Neutrophil (primary cell): Measurements from ENCODE around the gene SEZ6L2.

ENCODE experiments used
- H3K27ac ChIP-seq: fragments of 200-600 bp; sonication (generic); 2 replicates; pipeline ENCODE4 v1.5.1; 2016; ENCODE audit warnings: mild to moderate bottlenecking, moderate library complexity
- H3K27me3 ChIP-seq: fragments of 200-600 bp; sonication (generic); 2 replicates; pipeline ENCODE4 v1.6.0; 2016; ENCODE audit warnings: mild to moderate bottlenecking
- H3K36me3 ChIP-seq: fragments of 200-600 bp; sonication (generic); 2 replicates; pipeline ENCODE4 v1.5.1; 2017
- H3K4me1 ChIP-seq, 2 experiments: fragments of 200-600 bp in 1 of 2; sonication (generic) in 1 of 2; 1 replicate in 1 of 2; 2 replicates in 1 of 2; pipeline versions ENCODE4 v1.5.1 to v1.6.1; 2013 to 2016; ENCODE audit warnings: low read depth in 1 of 2, low read length in 1 of 2, mild to moderate bottlenecking in 1 of 2, moderate library complexity in 1 of 2; ENCODE audit not compliant: control insufficient read depth in 1 of 2, insufficient read depth in 1 of 2
- H3K4me3 ChIP-seq, 2 experiments: fragments of 200-600 bp in 1 of 2; sonication (generic) in 1 of 2; 1 replicate in 1 of 2; 2 replicates in 1 of 2; pipeline ENCODE4 v1.5.1; 2013 to 2016; ENCODE audit warnings: low read depth in 1 of 2, low read length in 1 of 2, mild to moderate bottlenecking in 1 of 2, moderate library complexity in 1 of 2
- H3K9me3 ChIP-seq: fragments of 200-600 bp; sonication (generic); 2 replicates; pipeline ENCODE4 v1.5.1; 2016
- TF ChIP-seq, protein P1 (sequence below): fragments of 200-600 bp; sonication (generic); IDR thresholded peaks from 2 replicates; pipeline ENCODE4 v1.5.1; 2016; ENCODE audit warnings: antibody characterized with exemption

Gene SEZ6L2

GRCh38 chr16:29922326-29922725, 23.0 kb upstream of the SEZ6L2 start:
- no peaks in the 10 kb centered on the region for H3K27me3 ChIP-seq
- H3K36me3 ChIP-seq = peaks cover 62% of the 10 kb centered on the region
- H3K27ac ChIP-seq = no peak overlapping the region
- H3K4me1 ChIP-seq = peaks cover 23% of the 10 kb centered on the region in 2 experiments
- no peaks in the 10 kb centered on the region for H3K9me3 ChIP-seq
- TF ChIP-seq, protein P1, sequence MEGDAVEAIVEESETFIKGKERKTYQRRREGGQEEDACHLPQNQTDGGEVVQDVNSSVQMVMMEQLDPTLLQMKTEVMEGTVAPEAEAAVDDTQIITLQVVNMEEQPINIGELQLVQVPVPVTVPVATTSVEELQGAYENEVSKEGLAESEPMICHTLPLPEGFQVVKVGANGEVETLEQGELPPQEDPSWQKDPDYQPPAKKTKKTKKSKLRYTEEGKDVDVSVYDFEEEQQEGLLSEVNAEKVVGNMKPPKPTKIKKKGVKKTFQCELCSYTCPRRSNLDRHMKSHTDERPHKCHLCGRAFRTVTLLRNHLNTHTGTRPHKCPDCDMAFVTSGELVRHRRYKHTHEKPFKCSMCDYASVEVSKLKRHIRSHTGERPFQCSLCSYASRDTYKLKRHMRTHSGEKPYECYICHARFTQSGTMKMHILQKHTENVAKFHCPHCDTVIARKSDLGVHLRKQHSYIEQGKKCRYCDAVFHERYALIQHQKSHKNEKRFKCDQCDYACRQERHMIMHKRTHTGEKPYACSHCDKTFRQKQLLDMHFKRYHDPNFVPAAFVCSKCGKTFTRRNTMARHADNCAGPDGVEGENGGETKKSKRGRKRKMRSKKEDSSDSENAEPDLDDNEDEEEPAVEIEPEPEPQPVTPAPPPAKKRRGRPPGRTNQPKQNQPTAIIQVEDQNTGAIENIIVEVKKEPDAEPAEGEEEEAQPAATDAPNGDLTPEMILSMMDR = no peak
- no peak overlapping the region for H3K4me3 ChIP-seq

GRCh38 chr16:29921034-29921385, 21.7 kb upstream of the SEZ6L2 start:
- Histone ChIP-seq H3K9me3 (no peaks in the 10 kb centered on the region), H3K4me3 (no peak overlapping the region), H3K4me1 (peaks cover 12 to 13% of the 10 kb centered on the region in 2 experiments), H3K36me3 (peaks cover 72% of the 10 kb centered on the region), H3K27me3 (no peaks in the 10 kb centered on the region), H3K27ac (no peak overlapping the region)
- TF ChIP-seq, protein P1 = no peak

DNA sequence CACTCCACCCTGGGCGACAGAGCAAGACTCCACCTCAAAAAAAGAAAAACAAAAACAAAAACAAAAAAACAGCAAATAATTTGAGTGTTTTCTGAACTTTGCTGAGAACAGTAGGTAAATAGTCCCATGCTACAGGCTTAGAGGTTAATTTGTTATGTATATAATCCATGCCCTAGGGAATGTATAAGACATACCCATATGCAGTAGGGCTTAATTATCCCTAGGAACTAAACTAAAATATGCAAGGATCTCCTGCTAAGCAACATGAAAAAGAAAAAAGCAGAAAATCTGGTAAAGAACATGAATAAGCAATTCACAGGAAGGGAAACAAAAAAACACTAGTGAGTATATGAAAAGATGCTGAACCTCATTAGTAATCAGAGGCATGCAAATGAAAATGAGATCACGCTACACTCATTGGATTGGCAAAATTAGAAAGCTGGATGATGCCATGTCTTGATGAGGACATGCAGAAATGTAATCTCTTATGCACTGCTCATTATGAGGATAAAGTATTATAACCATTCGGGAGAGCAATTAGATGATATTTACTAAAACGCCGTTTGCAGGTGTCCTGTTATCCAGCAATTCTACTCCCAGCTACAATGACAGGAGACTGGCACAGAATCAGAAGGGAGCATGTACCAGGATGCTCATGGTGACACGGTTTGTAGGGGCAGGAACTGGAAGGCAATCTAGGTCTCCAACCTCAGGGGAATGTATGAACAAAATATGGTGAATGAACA, 21.1 kb upstream of the SEZ6L2 start:
- Histone ChIP-seq H3K27ac (no peak overlapping the region), H3K4me3 (no peak overlapping the region), H3K27me3 (no peaks in the 10 kb centered on the region), H3K4me1 (peaks cover 10 to 12% of the 10 kb centered on the region in 2 experiments), H3K9me3 (no peaks in the 10 kb centered on the region), H3K36me3 (peaks cover 72% of the 10 kb centered on the region)
- TF ChIP-seq, protein P1 = no peak

- peaks cover 78% of the 10 kb centered on the region for H3K36me3 ChIP-seq
- H3K27ac ChIP-seq = no peak overlapping the region
- H3K4me3 ChIP-seq = no peak overlapping the region
- no peaks in the 10 kb centered on the region for H3K27me3 ChIP-seq
- no peaks in the 10 kb centered on the region for H3K9me3 ChIP-seq
- TF ChIP-seq, protein P1 = no peak
- H3K4me1 ChIP-seq = no peaks in the 10 kb centered on the region
These were observed 17.6 kb upstream of the SEZ6L2 start for GRCh38 chr16:29916979-29917378.

DNA sequence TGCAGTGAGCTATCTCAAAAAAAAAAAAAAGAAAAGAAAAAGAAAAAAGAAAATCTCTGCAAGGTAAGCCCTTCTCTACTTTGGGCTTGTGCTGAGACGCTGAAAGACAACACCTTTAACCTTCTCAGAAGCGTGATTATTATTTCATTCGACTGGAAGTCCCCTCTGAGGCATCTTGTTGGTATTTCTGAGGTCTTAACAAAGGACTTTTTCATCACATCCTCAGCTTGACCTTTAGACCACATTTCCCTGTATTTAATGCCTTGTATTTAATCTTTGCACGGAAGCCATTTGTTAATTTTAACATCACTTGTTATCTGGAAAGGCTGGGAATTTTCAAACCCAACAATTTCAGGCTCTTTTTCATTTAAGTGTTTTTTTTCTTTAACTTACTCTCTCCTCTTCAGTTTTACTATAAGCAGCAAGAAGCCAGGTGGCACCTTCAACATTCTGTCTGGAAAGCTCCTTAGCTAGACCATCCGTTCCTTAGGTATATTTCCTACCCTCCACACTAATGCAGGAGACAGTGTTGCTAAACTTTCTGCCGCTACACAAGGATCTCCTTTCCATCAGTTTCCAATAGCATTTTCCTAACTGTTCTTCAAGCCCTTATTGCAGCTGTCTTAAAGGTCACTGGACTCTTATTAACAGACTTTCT, 16.4 kb upstream of the SEZ6L2 start:
- no peak overlapping the region for H3K4me3 ChIP-seq
- TF ChIP-seq, protein P1 = no peak
- H3K36me3 ChIP-seq = peaks cover 77% of the 10 kb centered on the region
- H3K4me1 ChIP-seq = no peaks in the 10 kb centered on the region
- no peak overlapping the region for H3K27ac ChIP-seq
- H3K9me3 ChIP-seq = no peaks in the 10 kb centered on the region
- no peaks in the 10 kb centered on the region for H3K27me3 ChIP-seq
